ENCODE results near the gene SAMD13. TPM values are rescaled to one million over a fixed set of nuclear protein-coding genes. Genes with fewer than 3 reads are reported as not detected.
A peak's percentile ranks its signal among the peaks of the same experiment; 100 is the strongest.

Gene SAMD13
- total RNA-seq, 6 donors from 2014 or later, result 0.71 to 1.9 (median 0.90) TPM; not detected in 2

GRCh38 chr1:84297546-84298244 lies 3.8 kb upstream of the SAMD13 start:
- DNase-seq (no peak), ATAC-seq (ENCODE audit: low FRiP score in 2 of 2) (no peak)
- Histone ChIP-seq H3K36me3 (no peaks in the 10 kb centered on the region), H3K27ac (peak overlapping the region in 1 of 4 donors; percentile 84), H3K9me3 (peaks cover 0 to 6% (median 0%) of the 10 kb centered on the region in 4 donors), H3K4me1 (peaks cover 8 to 44% (median 12%) of the 10 kb centered on the region in 4 donors), H3K4me3 (peak overlapping the region in 3 of 4 donors; percentile 54 to 82 (median 78)), H3K27me3 (no peaks in the 10 kb centered on the region)
- 67 to 69% methylated on average over 10 of the region's 10 CpGs for WGBS, 2 donors
- TF ChIP-seq EP300 (IDR thresholded peaks at IDR 0.05), result no peak
- no peak for TF ChIP-seq CTCF (IDR thresholded peaks at IDR 0.05)
- no peak for TF ChIP-seq POLR2AphosphoS5 (IDR thresholded peaks at IDR 0.05)
- TF ChIP-seq POLR2A (IDR thresholded peaks at IDR 0.05), result no peak

DNA sequence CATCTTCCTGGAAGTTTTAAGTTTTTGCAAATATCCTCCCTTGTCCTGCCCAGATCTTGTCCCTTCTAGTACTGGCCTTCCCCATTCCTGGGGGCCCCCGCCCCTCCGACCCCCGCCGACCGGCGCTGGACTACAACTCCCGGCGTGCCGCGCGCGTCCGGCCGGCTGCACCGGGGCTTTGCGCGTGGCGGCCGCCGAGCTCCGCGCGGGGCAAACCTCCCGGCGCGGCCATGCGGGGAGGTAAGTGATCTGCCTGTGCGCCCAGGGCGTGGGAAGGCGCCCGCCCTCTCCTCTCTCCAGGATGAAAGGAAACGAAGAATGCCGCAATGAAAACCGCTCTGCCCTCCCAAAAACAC lies 3.2 kb upstream of the SAMD13 start:
- peaks cover 8 to 49% (median 12%) of the 10 kb centered on the region in 4 donors for H3K4me1 ChIP-seq

DNA sequence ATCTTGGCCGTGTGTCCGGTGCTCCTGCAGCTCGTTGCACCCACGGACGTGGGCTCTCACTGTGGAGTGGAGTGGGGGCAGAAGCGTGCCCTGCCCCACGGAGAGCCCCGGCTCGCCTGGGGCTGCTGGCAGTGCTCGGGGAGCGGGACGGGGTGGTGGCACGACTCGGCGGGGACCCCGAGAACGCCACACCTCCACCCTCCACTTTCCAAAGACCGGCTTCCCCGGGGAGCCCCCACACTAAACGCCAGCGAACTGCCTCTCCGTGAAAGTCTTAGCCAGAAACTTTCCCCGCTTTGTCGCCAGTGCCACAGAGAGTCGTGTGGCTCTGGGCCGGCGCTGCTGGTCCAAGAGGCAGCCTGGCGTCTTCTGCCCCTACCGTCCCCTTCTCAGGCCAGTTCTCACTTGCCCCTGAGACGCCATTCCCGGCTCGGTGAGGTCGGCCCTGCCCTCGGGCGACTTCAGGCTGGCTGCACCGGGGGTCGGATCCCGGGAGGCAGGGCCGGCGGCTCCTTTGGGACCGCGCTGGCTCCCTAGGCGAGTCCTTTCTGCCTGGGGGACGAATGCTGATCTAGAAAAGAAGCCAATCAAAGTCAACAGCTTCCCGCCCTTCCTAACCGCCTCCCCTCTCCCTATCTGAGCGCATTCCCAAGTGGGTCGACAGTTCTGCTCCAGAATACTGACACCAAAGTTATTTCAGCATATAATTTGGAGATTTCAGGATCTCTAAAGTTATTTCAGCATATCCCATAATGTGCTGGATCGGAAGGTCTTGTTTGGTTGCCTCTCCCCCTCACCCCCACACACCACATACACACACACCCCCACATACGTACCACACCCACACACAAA lies 2.6 kb upstream of the SAMD13 start:
- peak; percentile 35 to 87 for DNase-seq
- Histone ChIP-seq H3K27me3 (no peaks in the 10 kb centered on the region), H3K27ac (peak overlapping the region; percentile 54 to 88 (median 77)), H3K36me3 (no peaks in the 10 kb centered on the region), H3K4me3 (peak overlapping the region; percentile 40 to 82 (median 66)), H3K4me1 (peaks cover 8 to 51% (median 12%) of the 10 kb centered on the region in 4 donors), H3K9me3 (peaks cover 0 to 6% (median 0%) of the 10 kb centered on the region in 4 donors)
- 4 to 5% methylated on average over 16 to 32 of the region's 50 CpGs for WGBS, 2 donors
- TF ChIP-seq CTCF (IDR thresholded peaks at IDR 0.05) (no peak), EP300 (IDR thresholded peaks at IDR 0.05) (no peak), POLR2A (IDR thresholded peaks at IDR 0.05) (no peak), POLR2AphosphoS5 (IDR thresholded peaks at IDR 0.05) (no peak)
- peak; percentile 69 to 74 for ATAC-seq (ENCODE audit: low FRiP score in 2 of 2)

More for the DNA sequence above, 3.2 kb upstream of the SAMD13 start:
- no peaks in the 10 kb centered on the region for H3K27me3 ChIP-seq
- DNase-seq (peak; percentile 42 to 94), ATAC-seq (ENCODE audit: low FRiP score in 2 of 2) (peak; percentile 74 to 94)
- H3K27ac ChIP-seq, result peak overlapping the region; percentile 54 to 88 (median 77)
- H3K36me3 ChIP-seq, result no peaks in the 10 kb centered on the region
- 0 to 2% methylated on average over 8 to 27 of the region's 34 CpGs for WGBS, 2 donors
- peak overlapping the region; percentile 40 to 82 (median 66) for H3K4me3 ChIP-seq
- H3K9me3 ChIP-seq, result peaks cover 0 to 6% (median 0%) of the 10 kb centered on the region in 4 donors
- TF ChIP-seq CTCF (IDR thresholded peaks at IDR 0.05) (no peak), POLR2AphosphoS5 (IDR thresholded peaks at IDR 0.05) (peak in 1 of 2 donors; percentile 50), POLR2A (IDR thresholded peaks at IDR 0.05) (peak in 3 of 4 donors; percentile 15 to 72 (median 25)), EP300 (IDR thresholded peaks at IDR 0.05) (no peak)

- H3K4me1 ChIP-seq, result peaks cover 8 to 51% (median 12%) of the 10 kb centered on the region in 4 donors
- H3K27me3 ChIP-seq, result no peaks in the 10 kb centered on the region
- TF ChIP-seq EP300 (IDR thresholded peaks at IDR 0.05) (no peak), POLR2A (IDR thresholded peaks at IDR 0.05) (no peak), POLR2AphosphoS5 (IDR thresholded peaks at IDR 0.05) (no peak), CTCF (IDR thresholded peaks at IDR 0.05) (no peak)
- DNase-seq (no peak), ATAC-seq (ENCODE audit: low FRiP score in 2 of 2) (no peak)
- H3K9me3 ChIP-seq, result peaks cover 0 to 6% (median 0%) of the 10 kb centered on the region in 4 donors
- H3K27ac ChIP-seq, result peak overlapping the region in 2 of 4 donors; percentile 84 to 88
- no peaks in the 10 kb centered on the region for H3K36me3 ChIP-seq
- peak overlapping the region in 3 of 4 donors; percentile 54 to 82 (median 78) for H3K4me3 ChIP-seq
- 17 to 23% methylated on average over 4 of the region's 4 CpGs for WGBS, 2 donors
Observed at GRCh38 chr1:84299536-84300170, 1.9 kb upstream of the SAMD13 start.

All from upper lobe of left lung (tissue), 6 donors.